ENCODE measurements around the gene METTL22. TPM values are rescaled to one million over a fixed set of nuclear protein-coding genes. Genes with fewer than 3 reads are reported as not detected.

METTL22 gene
- total RNA-seq, 1 experiment from 2014 or later, result 36.7 TPM

- Mint-ChIP-seq H3K27me3 (ENCODE audit: insufficient read depth, unreplicated experiment) (no peaks in the 10 kb centered on the region), H3K27ac (ENCODE audit: low read depth, unreplicated experiment) (no peak overlapping the region), H3K36me3 (ENCODE audit: insufficient read depth, unreplicated experiment) (no peaks in the 10 kb centered on the region), H3K9me3 (ENCODE audit: unreplicated experiment) (peaks cover 8% of the 10 kb centered on the region), H3K4me3 (ENCODE audit: unreplicated experiment) (no peak overlapping the region), H3K4me1 (ENCODE audit: insufficient read depth, unreplicated experiment) (peaks cover 6% of the 10 kb centered on the region)
- POLR2A ChIA-PET, result no interaction called here
- no TSS peak for BruUV-seq (replicated peaks)
- TF ChIP-seq CTCF (IDR thresholded peaks at IDR 0.05; ENCODE audit: unreplicated experiment), result no peak
- intact Hi-C loops (cut with micrococcal nuclease), result no loop called here
- no peak for DNase-seq (ENCODE audit: unreplicated experiment)
- CTCF ChIA-PET, result interaction anchor here (0.7 to 1.4 kb wide), 7 partner anchors 9 to 193 kb away, joined by 3 to 5 read pairs (median 3); no protein-coding TSS in a partner anchor
Observed at GRCh38 chr16:8595783-8596182, 25.7 kb upstream of the METTL22 start.

- TF ChIP-seq CTCF (IDR thresholded peaks at IDR 0.05; ENCODE audit: unreplicated experiment), result no peak
- no peak overlapping the region for H3K27ac Mint-ChIP-seq (ENCODE audit: low read depth, unreplicated experiment)
- intact Hi-C loops (cut with micrococcal nuclease), result no loop called here
- CTCF ChIA-PET, result interaction anchor here (0.5 to 3.3 kb wide), 5 partner anchors 17 to 437 kb away, joined by 3 to 23 read pairs (median 3); no protein-coding TSS in a partner anchor
- no peak overlapping the region for H3K4me3 Mint-ChIP-seq (ENCODE audit: unreplicated experiment)
- POLR2A ChIA-PET, result interaction anchor here (0.5 kb wide), 1 partner anchor 722 kb away, joined by 3 read pairs; no protein-coding TSS in a partner anchor
- peaks cover 6% of the 10 kb centered on the region for H3K4me1 Mint-ChIP-seq (ENCODE audit: insufficient read depth, unreplicated experiment)
- no peak for DNase-seq (ENCODE audit: unreplicated experiment)
- no peaks in the 10 kb centered on the region for H3K36me3 Mint-ChIP-seq (ENCODE audit: insufficient read depth, unreplicated experiment)
- no TSS peak for BruUV-seq (replicated peaks)
- H3K9me3 Mint-ChIP-seq (ENCODE audit: unreplicated experiment), result peaks cover 8% of the 10 kb centered on the region
- no peaks in the 10 kb centered on the region for H3K27me3 Mint-ChIP-seq (ENCODE audit: insufficient read depth, unreplicated experiment)
Observed at GRCh38 chr16:8596581-8596980, 24.9 kb upstream of the METTL22 start.

GRCh38 chr16:8600144-8600775 lies 21.2 kb upstream of the METTL22 start:
- H3K9me3 Mint-ChIP-seq (ENCODE audit: unreplicated experiment), result peaks cover 14% of the 10 kb centered on the region
- H3K27me3 Mint-ChIP-seq (ENCODE audit: insufficient read depth, unreplicated experiment), result no peaks in the 10 kb centered on the region
- H3K4me1 Mint-ChIP-seq (ENCODE audit: insufficient read depth, unreplicated experiment), result no peaks in the 10 kb centered on the region
- H3K36me3 Mint-ChIP-seq (ENCODE audit: insufficient read depth, unreplicated experiment), result no peaks in the 10 kb centered on the region
- ChIA-PET CTCF (interaction anchor here (0.5 to 1.8 kb wide), 5 partner anchors 12 to 191 kb away, joined by 3 to 6 read pairs (median 3); no protein-coding TSS in a partner anchor), POLR2A (no interaction called here)
- BruUV-seq (replicated peaks), result no TSS peak
- intact Hi-C loops (cut with micrococcal nuclease), result no loop called here
- no peak overlapping the region for H3K27ac Mint-ChIP-seq (ENCODE audit: low read depth, unreplicated experiment)
- DNase-seq (ENCODE audit: unreplicated experiment), result no peak
- TF ChIP-seq CTCF (IDR thresholded peaks at IDR 0.05; ENCODE audit: unreplicated experiment), result no peak
- no peak overlapping the region for H3K4me3 Mint-ChIP-seq (ENCODE audit: unreplicated experiment)

GRCh38 chr16:8605554-8605953 lies 15.9 kb upstream of the METTL22 start:
- H3K27me3 Mint-ChIP-seq (ENCODE audit: insufficient read depth, unreplicated experiment), result no peaks in the 10 kb centered on the region
- H3K4me1 Mint-ChIP-seq (ENCODE audit: insufficient read depth, unreplicated experiment), result no peaks in the 10 kb centered on the region
- H3K9me3 Mint-ChIP-seq (ENCODE audit: unreplicated experiment), result peaks cover 6% of the 10 kb centered on the region
- no peak overlapping the region for H3K4me3 Mint-ChIP-seq (ENCODE audit: unreplicated experiment)
- intact Hi-C loops (cut with micrococcal nuclease), result no loop called here
- DNase-seq (ENCODE audit: unreplicated experiment), result no peak
- no TSS peak for BruUV-seq (replicated peaks)
- ChIA-PET POLR2A (interaction anchor here (0.6 to 0.7 kb wide), 2 partner anchors 17 kb away, joined by 3 to 4 read pairs; no protein-coding TSS in a partner anchor), CTCF (interaction anchor here (0.5 to 1.3 kb wide), 6 partner anchors 10 to 1551 kb away, joined by 3 to 6 read pairs (median 3); no protein-coding TSS in a partner anchor)
- H3K36me3 Mint-ChIP-seq (ENCODE audit: insufficient read depth, unreplicated experiment), result peaks cover 6% of the 10 kb centered on the region
- no peak for TF ChIP-seq CTCF (IDR thresholded peaks at IDR 0.05; ENCODE audit: unreplicated experiment)
- no peak overlapping the region for H3K27ac Mint-ChIP-seq (ENCODE audit: low read depth, unreplicated experiment)
